Fibroblast of lung (primary cell): ENCODE data around the gene SLC6A19.

Experiments
- EZH2 ChIP-seq: IDR thresholded peaks from 2 replicates; pipeline ENCODE4 v1.5.1; 2012; ENCODE audit warnings: low read length, control low read depth, mild to moderate bottlenecking; ENCODE audit errors: missing control alignments
- TF ChIP-seq, protein P1 (sequence below), 2 donors: IDR thresholded peaks in 1 of 2; conservative IDR thresholded peaks in 1 of 2; 1 replicate in 1 of 2; 2 replicates in 1 of 2; pipeline ENCODE4 v1.5.1; 2011 to 2012; ENCODE audit warnings: low read length in 2 of 2, control low read depth in 1 of 2, inconsistent platforms in 1 of 2, low read depth in 1 of 2, mild to moderate bottlenecking in 1 of 2

DNA sequence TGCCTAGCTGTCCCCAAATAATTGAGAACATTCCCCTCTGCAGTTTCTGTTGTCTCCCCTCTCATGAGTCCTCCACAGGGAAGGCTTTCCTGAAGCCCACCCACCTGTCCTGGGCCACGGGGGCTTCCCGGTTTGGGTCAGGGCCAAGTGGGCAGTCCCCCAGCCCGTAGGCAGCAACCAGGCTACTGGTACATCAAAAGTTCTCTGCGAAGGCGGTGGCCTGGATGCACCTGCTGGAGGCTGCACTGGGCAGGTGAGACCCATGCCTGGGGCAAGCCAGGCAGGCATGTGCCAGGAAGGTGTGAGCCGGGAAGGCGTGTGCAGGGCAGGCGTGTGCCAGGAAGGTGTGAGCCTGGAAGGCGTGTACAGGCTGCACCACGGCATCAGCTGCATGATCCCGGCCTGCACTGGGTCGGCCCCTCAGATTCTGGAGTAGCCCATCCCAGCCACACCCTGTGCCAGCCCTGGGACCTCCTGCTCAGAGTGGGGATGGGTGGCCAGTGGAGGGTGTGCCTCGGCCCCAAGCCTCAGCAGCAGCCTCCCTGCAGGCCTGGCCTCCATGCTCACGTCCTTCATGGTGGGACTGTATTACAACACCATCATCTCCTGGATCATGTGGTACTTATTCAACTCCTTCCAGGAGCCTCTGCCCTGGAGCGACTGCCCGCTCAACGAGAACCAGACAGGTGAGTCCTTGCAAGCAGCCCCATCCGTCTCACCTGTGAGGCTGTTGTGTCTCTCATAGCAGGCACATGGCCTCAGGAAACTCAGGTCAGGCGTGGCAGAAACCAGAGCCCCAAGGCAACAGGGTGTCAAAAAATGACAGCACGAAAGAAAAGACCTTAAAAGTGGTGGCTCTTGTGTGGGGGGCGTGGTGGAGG lies 8.7 kb downstream of the SLC6A19 start:
- TF ChIP-seq, protein P1, sequence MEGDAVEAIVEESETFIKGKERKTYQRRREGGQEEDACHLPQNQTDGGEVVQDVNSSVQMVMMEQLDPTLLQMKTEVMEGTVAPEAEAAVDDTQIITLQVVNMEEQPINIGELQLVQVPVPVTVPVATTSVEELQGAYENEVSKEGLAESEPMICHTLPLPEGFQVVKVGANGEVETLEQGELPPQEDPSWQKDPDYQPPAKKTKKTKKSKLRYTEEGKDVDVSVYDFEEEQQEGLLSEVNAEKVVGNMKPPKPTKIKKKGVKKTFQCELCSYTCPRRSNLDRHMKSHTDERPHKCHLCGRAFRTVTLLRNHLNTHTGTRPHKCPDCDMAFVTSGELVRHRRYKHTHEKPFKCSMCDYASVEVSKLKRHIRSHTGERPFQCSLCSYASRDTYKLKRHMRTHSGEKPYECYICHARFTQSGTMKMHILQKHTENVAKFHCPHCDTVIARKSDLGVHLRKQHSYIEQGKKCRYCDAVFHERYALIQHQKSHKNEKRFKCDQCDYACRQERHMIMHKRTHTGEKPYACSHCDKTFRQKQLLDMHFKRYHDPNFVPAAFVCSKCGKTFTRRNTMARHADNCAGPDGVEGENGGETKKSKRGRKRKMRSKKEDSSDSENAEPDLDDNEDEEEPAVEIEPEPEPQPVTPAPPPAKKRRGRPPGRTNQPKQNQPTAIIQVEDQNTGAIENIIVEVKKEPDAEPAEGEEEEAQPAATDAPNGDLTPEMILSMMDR (conservative IDR thresholded peaks at IDR 0.05 in 1 of 2, IDR thresholded peaks at IDR 0.05 in 1 of 2; ENCODE audit: low read depth in 1 of 2, low read length in 2 of 2) = no peak
- no peak for TF ChIP-seq EZH2
